Measurements from ENCODE around the gene CYP27C1.
"Not testable (repeated sequence)": the region's sequence is repeated elsewhere in the genome, so short reads cannot be mapped to it uniquely, and the experiment has no call there.

Gene CYP27C1, protein sequence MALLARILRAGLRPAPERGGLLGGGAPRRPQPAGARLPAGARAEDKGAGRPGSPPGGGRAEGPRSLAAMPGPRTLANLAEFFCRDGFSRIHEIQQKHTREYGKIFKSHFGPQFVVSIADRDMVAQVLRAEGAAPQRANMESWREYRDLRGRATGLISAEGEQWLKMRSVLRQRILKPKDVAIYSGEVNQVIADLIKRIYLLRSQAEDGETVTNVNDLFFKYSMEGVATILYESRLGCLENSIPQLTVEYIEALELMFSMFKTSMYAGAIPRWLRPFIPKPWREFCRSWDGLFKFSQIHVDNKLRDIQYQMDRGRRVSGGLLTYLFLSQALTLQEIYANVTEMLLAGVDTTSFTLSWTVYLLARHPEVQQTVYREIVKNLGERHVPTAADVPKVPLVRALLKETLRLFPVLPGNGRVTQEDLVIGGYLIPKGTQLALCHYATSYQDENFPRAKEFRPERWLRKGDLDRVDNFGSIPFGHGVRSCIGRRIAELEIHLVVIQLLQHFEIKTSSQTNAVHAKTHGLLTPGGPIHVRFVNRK

GRCh38 chr2:127220102-127220767 is at the start of gene CYP27C1:
Gene CYP27C1, minus strand, starts transcription at chr2:127220299. Its CDS starts 29 bp downstream, at chr2:127220270.
- peak; percentile 24 for DNase-seq (ENCODE audit: low spot score)

DNA sequence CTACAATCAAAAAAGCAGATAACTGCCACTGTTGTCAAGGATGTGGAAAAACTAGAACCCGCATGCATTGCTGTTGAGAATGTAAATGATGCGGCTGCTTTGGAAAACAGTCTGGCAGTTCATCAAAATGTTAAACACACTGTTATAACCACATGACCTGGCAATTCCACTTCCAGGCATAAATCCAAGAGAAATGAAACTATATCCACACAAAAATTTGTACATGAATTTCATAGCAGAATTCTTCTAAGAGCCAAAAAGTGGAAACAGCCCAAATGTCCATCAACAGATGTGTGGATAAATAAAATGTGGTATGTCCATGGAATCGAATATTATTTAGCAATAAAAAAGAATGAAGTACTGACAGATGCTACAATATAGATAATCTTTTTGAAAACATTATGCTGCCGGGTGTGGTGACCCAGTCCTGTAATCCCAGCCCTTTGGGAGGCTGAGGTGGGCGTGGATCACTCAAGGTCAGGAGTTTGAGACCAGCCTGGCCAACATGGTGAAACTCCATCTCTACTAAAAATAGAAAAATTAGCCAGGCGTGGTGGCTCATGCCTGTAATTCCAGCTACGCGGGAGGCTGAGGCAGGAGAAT is 41.8 kb upstream of the CYP27C1 start:
- DNase-seq (ENCODE audit: low spot score) = no peak

DNA sequence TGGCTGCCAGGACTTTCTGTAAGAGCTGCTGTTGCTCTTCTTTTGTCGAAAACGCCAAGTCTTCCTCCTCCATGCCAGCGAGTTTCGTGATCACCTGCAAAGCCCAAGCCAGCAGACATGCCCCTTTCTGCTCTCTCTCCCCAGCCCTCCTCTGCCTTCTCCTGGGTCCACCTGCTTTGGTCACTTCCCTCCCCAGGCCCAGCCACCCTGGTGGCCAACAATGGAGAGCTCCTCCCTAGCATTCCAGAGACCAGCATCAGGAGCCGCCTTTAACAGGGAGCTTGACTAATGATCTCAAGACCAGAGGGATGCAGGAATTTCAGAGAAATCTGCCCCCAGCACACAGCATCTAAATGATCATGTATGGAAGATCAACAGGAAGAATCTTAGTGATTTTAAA is 39.3 kb upstream of the CYP27C1 start:
- no peak for DNase-seq (ENCODE audit: low spot score)

DNA sequence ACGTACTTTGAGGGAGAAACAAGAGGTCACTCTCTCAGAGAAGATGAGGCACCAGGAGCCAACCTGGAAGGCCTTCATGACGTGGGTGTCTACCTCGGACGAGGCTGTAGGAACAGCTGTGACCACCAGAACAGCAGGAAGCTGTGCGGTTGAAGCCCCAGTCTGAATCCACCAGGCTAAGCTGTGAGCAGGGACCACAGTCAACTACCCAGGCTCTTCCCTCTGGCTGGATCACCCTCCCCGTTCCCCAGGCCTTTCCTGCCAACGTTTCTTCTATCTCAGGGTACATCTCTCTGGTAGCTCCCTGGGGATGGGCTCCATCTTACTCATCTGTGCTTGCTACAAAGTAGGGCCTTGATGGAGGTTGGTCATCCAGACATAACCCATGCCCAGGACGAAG is 36.8 kb upstream of the CYP27C1 start:
- no peak for DNase-seq (ENCODE audit: low spot score)

- DNase-seq (ENCODE audit: low spot score) = no peak
Measured at GRCh38 chr2:127256381-127256780, 36.3 kb upstream of the CYP27C1 start.

DNA sequence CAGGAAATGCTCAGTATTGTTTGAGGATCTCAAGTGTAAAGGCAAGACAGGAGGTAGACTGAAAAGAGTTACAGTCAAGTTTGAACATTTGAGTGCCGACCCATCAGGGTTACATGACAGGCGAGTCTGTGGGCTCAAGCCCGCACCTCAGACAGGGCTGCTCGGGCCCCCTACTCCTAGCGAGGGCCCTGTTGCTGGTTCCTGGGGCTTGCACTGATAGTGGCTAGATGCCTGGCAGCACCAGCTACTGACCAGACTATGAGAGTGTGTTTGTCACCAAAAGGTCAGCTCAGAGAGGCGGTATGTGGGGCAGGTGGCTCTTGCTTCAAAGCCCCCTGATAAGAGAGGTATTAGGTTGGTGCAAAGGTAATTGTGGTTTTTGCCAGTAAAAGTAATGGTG is 35.6 kb upstream of the CYP27C1 start:
- DNase-seq (ENCODE audit: low spot score) = no peak

- no peak for DNase-seq (ENCODE audit: low spot score)
Measured at GRCh38 chr2:127255146-127255545, 35.0 kb upstream of the CYP27C1 start.

DNA sequence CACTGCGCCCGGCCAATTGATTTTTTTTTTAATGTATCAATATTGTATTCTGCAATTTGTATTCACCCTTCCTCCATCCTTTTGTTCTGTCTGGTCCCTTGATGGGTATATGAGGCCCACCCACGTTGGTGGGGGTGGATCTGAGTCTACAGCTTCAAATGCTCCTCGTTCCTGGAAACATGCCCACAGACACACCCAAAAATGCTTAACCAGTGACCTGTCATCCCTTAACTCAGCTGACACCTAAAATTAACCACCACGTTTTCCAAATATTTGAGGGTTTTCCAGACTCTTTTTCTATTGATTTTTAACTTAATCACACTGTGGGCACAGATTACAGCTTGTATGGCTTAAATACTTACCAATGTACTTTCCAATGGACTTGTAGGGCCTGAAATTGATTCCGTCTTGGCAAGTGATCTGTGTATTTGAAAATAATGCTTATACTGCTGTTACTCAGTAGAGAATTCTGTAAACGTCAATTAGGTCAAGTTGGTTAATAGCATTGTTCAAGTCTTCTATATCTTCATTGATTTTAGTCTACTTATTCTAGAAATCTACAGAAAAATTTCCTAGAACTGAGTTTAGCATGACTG is 34.4 kb upstream of the CYP27C1 start:
- no peak for DNase-seq (ENCODE audit: low spot score)

DNA sequence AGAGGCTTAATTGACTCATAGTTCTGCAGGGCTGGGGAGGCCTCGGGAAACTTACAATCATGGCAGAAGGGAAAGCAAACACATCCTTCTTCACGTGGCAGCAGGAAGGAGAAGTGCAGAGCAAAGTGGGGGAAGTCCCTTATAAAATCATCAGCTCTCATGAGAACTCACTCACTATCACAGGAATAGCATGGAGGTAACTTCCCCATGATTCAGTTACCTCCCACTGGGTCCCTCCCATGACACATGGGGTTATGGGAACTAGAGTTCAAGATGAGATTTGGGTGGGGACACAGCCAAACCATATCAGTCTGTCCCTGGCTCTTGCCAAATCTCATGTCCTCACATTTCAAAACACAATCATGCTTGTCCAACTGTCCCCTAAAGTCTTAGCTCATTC is 21.1 kb upstream of the CYP27C1 start:
- not testable (repeated sequence) for DNase-seq (ENCODE audit: low spot score)

DNA sequence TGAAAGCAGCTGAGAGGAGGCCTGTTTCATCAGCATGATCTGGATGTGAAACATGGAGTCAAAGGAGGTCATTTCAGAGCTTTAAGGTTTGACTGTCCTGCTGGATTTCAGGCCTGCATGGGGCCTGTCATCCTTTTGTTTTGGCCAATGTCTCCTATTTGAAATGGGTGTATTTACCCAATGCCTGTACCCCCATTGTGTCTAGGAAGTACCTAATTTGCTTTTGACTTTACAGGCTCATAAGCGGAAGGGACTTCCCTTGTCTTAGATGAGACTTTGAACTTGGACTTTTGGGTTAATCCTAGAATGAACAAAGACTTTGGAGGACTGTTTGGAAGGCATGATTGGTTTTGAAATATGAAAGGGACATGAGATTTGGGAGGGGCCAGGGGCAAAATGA is 19.3 kb upstream of the CYP27C1 start:
- DNase-seq (ENCODE audit: low spot score) = no peak

- DNase-seq (ENCODE audit: low spot score) = not testable (repeated sequence)
Measured at GRCh38 chr2:127237768-127238167, 17.7 kb upstream of the CYP27C1 start.

DNA sequence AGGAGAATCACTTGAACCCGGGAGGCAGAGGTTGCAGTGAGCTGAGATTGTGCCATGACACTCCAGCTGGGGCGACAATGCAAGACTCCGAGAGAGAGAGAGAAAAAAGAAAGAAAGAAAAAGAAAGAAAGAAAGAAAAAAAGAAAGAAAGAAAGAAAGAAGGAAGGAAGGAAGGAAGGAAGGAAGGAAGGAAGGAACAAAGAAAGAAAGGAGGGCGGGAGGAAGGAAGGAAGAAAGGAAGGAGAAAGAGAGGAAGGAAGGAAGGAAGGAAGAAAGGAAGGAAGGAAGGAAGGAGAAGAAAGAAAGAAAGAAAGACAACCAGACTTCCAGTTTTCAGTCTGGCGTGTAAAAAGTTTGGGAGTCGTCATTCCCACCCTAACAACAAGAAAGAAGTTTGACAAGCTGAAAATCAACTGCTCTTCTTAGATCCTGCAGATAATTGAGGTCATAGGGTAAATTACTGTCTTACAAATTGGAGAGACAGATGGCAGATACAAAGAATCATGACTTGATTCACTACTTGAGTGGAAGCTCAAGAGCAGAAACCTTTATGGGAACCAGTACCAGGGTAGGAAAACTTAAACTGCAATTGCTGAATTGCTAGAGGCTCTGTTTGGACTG is 15.1 kb upstream of the CYP27C1 start:
- DNase-seq (ENCODE audit: low spot score) = no peak

GRCh38 chr2:127233710-127234109 is 13.6 kb upstream of the CYP27C1 start:
- no peak for DNase-seq (ENCODE audit: low spot score)

- no peak for DNase-seq (ENCODE audit: low spot score)
Measured at GRCh38 chr2:127231130-127231865, 11.2 kb upstream of the CYP27C1 start.

GRCh38 chr2:127229555-127229954 is 9.5 kb upstream of the CYP27C1 start:
- no peak for DNase-seq (ENCODE audit: low spot score)

DNA sequence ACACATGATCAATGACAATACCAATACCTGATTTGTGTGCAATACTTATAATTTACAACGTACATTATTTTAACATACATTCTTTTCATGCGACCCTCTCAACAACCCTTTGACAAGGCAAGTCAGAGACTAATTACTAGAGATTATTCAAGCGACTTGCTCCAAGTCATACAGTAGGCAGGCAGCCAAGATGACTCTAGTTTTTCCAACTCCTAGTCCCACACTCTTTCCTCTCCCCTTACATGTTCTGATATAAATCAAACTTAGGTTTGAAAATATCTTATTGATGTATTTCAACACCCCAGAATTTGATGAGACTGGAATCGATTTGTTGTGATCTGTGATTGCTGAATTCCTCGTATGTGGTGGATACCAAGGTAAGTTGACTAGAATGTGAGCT is 8.0 kb upstream of the CYP27C1 start:
- no peak for DNase-seq (ENCODE audit: low spot score)

GRCh38 chr2:127227264-127227660 is 7.2 kb upstream of the CYP27C1 start:
- DNase-seq (ENCODE audit: low spot score) = not testable (repeated sequence)

DNA sequence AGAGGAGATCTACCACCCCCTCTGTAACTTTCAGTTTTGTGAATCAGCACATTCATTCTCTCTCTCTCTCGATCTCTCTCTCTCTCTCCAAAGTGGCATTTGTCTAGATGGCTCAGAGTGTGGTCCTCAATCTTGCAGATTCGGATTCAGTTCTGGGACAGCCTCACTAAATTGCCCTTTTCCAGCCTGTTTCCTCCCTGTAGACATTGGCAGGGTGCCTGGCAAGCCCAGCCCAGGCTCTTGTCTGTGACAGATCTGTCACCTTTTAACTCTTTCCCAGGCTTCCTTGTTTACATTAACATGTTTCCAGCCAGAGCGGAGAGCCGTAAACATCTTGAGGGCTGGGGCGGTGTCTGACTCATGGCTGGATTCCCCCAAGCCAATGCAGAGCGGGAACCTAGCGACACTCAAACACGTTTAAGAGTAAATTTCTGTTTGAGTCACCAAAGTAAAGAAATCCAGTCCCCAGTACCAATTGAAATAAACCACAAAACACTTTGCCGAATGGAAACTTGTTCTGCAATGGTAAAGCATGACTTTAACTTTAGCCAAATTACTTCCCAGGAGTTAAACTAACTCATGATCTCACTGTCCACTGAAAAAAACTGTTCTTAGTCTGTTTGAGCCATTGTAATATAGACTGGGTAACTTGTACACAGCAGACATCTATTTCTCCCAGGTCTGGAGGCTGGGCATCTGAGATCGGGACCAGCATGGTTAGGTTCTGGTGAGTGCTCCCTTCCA is 6.6 kb upstream of the CYP27C1 start:
- DNase-seq (ENCODE audit: low spot score) = no peak

DNA sequence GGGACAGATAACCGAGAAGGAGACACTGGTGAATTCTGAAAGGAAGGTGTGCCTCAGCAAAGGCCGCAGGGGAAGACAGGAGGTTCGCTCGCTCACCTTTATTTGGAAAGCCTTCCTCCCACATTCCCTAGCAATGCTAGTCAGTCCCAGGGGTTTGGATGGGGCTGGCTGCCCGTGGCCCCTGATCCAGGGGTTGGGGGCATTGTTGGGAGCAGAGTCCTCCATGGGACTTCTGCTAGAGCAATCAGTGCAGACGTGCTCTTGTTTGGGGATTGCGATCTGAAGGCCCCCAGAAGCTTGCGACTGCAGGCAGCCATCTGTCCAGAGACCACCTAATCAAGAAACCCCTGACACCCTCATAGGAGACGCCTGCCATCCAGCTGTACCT is 6.0 kb upstream of the CYP27C1 start:
- no peak for DNase-seq (ENCODE audit: low spot score)

- no peak for DNase-seq (ENCODE audit: low spot score)
Measured at GRCh38 chr2:127225186-127225960, 5.3 kb upstream of the CYP27C1 start.

Measured in germinal center (tissue), 1 donor.